Liver (tissue), 9 donors: ENCODE measurements around the gene ZNF417. TPM values are rescaled to one million over a fixed set of nuclear protein-coding genes. Genes with fewer than 3 reads are reported as not detected.

ENCODE experiments used
- DNase-seq: peaks from one replicate; pipeline ENCODE4 v3.0.0-alpha.2; 2017; ENCODE audit warnings: low spot score
- H3K27ac ChIP-seq, 2 donors: one replicate each; pipeline ENCODE4 v1.7.0; 2013; ENCODE audit warnings: inconsistent platforms in 2 of 2, low read length in 2 of 2, control low read depth in 1 of 2, low read depth in 1 of 2, mild to moderate bottlenecking in 1 of 2
- H3K27me3 ChIP-seq, 4 donors: one replicate each; pipeline versions ENCODE4 v1.6.1 to v1.7.0; 2013; ENCODE audit warnings: low read length in 3 of 4, inconsistent platforms in 1 of 4, mild to moderate bottlenecking in 1 of 4, moderate library complexity in 1 of 4; ENCODE audit not compliant: control insufficient read depth in 4 of 4, insufficient read depth in 4 of 4
- H3K36me3 ChIP-seq, 4 donors: one replicate each; pipeline versions ENCODE4 v1.6.1 to v1.7.0; 2013; ENCODE audit warnings: low read length in 3 of 4, mild to moderate bottlenecking in 3 of 4, low read depth in 1 of 4, moderate library complexity in 1 of 4; ENCODE audit not compliant: control insufficient read depth in 4 of 4, insufficient read depth in 3 of 4
- H3K4me1 ChIP-seq, 4 donors: one replicate each; pipeline versions ENCODE4 v1.6.1 to v1.7.0; 2013; ENCODE audit warnings: low read length in 3 of 4, mild to moderate bottlenecking in 3 of 4, moderate library complexity in 1 of 4; ENCODE audit not compliant: control insufficient read depth in 4 of 4, insufficient read depth in 4 of 4
- H3K4me3 ChIP-seq, 3 donors: one replicate each; pipeline versions ENCODE4 v1.6.1 to v1.7.0; 2013; ENCODE audit warnings: low read length in 3 of 3, control low read depth in 1 of 3, low read depth in 1 of 3, mild to moderate bottlenecking in 1 of 3
- H3K9ac ChIP-seq, 2 donors: one replicate each; pipeline ENCODE4 v1.7.0; 2013; ENCODE audit warnings: low read length in 2 of 2, mild to moderate bottlenecking in 2 of 2, moderate library complexity in 2 of 2, control low read depth in 1 of 2, low read depth in 1 of 2
- H3K9me3 ChIP-seq, 4 donors: one replicate each; pipeline versions ENCODE4 v1.6.1 to v1.7.0; 2013; ENCODE audit warnings: low read length in 3 of 4; ENCODE audit not compliant: control insufficient read depth in 4 of 4
- ATF3 ChIP-seq: IDR thresholded peaks from 2 replicates; pipeline ENCODE4 v1.6.1; 2016; ENCODE audit warnings: antibody characterized with exemption
- EGR1 ChIP-seq, 2 donors: IDR thresholded peaks; 2 replicates each; pipeline ENCODE4 v1.6.1; 2016 to 2018; ENCODE audit warnings: antibody characterized with exemption in 2 of 2, low read depth in 2 of 2
- FOXA2 ChIP-seq: IDR thresholded peaks from 2 replicates; pipeline ENCODE4 v1.6.1; 2016; ENCODE audit warnings: antibody characterized with exemption
- GABPA ChIP-seq, 2 donors: IDR thresholded peaks in 1 of 2; conservative IDR thresholded peaks in 1 of 2; 2 replicates each; pipeline ENCODE4 v1.6.1; 2016; ENCODE audit warnings: antibody characterized with exemption in 2 of 2, mild to moderate bottlenecking in 1 of 2, moderate library complexity in 1 of 2
- HNF4A ChIP-seq, 2 donors: conservative IDR thresholded peaks; 2 replicates each; pipeline ENCODE4 v1.6.1; 2016; ENCODE audit warnings: antibody characterized with exemption in 2 of 2, mild to moderate bottlenecking in 2 of 2
- HNF4G ChIP-seq: IDR thresholded peaks from 2 replicates; pipeline ENCODE4 v1.6.1; 2016; ENCODE audit warnings: antibody characterized with exemption
- JUND ChIP-seq, 2 donors: IDR thresholded peaks; 2 replicates each; pipeline ENCODE4 v1.6.1; 2016; ENCODE audit warnings: antibody characterized with exemption in 2 of 2
- MAX ChIP-seq: IDR thresholded peaks from 2 replicates; pipeline ENCODE4 v1.6.1; 2016; ENCODE audit warnings: antibody characterized with exemption
- RAD21 ChIP-seq, 2 donors: IDR thresholded peaks; 2 replicates each; pipeline ENCODE4 v1.6.1; 2016; ENCODE audit warnings: antibody characterized with exemption in 2 of 2, mild to moderate bottlenecking in 2 of 2
- RXRA ChIP-seq, 2 donors: IDR thresholded peaks; 2 replicates each; pipeline ENCODE4 v1.6.1; 2017 to 2018; ENCODE audit warnings: antibody characterized with exemption in 2 of 2, mild to moderate bottlenecking in 1 of 2
- TAF1 ChIP-seq: conservative IDR thresholded peaks from 2 replicates; pipeline ENCODE4 v1.6.1; 2016; ENCODE audit warnings: antibody characterized with exemption, mild to moderate bottlenecking
- YY1 ChIP-seq: IDR thresholded peaks from 2 replicates; pipeline ENCODE4 v1.6.1; 2016; ENCODE audit warnings: antibody characterized with exemption, mild to moderate bottlenecking
- ZBTB33 ChIP-seq: IDR thresholded peaks from 2 replicates; pipeline ENCODE4 v1.6.1; 2016; ENCODE audit warnings: antibody characterized with exemption
- WGBS: extraction: QIAGEN DNeasy Blood & Tissue Kit; methylation state at CpG from one replicate; pipeline ENCODE4 v1.1.7; 2013; 5-methylcytosine and 5-hydroxymethylcytosine counted together
- polyA plus RNA-seq, 2 donors: library from polyadenylated mRNA; stranded (reverse) in 1 of 2; unstranded in 1 of 2; fragments of 200-250 nt in 1 of 2; fragments of >200 nt in 1 of 2; fragmentation: Nextera tagmentation in 1 of 2; extraction: Ambion mirVana in 1 of 2; gene quantifications; one replicate each; pipeline versions ENCODE4 v1.2.1 to v1.2.3, GENCODE V29; 2013 to 2015
- total RNA-seq, 2 donors: library from RNA; depleted of rRNA; stranded (reverse); fragments of >200 nt; gene quantifications; one replicate each; pipeline ENCODE4 v1.2.3, GENCODE V29; 2014
- donor health status: healthy.
- donor health status: healthy.
- donor health status: healthy.
- donor health status: healthy.
- donor health status: healthy.

ZNF417 gene
- total and polyA plus RNA-seq, 4 donors, result 1.2 to 16.3 (median 7.3) TPM

GRCh38 chr19:57934820-57935665 is 18.7 kb upstream of the ZNF417 start, which contains the start of gene ZNF418:
Gene ZNF418 (minus strand): TSS chr19:57935402. CDS start chr19:57933822, 1,580 bp downstream.
- H3K4me1 ChIP-seq, result peaks cover 0 to 5% (median 4%) of the 10 kb centered on the region in 4 donors
- no peaks in the 10 kb centered on the region for H3K27me3 ChIP-seq
- H3K9me3 ChIP-seq, result peaks cover 19 to 47% (median 41%) of the 10 kb centered on the region in 4 donors
- H3K4me3 ChIP-seq, result peak within 1 kb of the TSS; percentile 65 to 82 (median 79)
- peak; percentile 65 for DNase-seq
- peak within 1 kb of the TSS in 1 of 2 donors; percentile 42 for H3K9ac ChIP-seq
- peaks cover 0 to 15% (median 13%) of the 10 kb centered on the region in 4 donors for H3K36me3 ChIP-seq
- H3K27ac ChIP-seq, result no peak within 1 kb of the TSS
- 8% methylated on average over 54 of the region's 54 CpGs for WGBS
- TF ChIP-seq ZBTB33 (peak; percentile 38), GABPA (IDR thresholded peaks at IDR 0.05 in 1 of 2, conservative IDR thresholded peaks at IDR 0.05 in 1 of 2) (peak in 1 of 2 donors; percentile 86), TAF1 (no peak), YY1 (peak; percentile 97), MAX (no peak), EGR1 (IDR thresholded peaks at IDR 0.05; ENCODE audit: low read depth in 2 of 2) (no peak), RAD21 (IDR thresholded peaks at IDR 0.05) (peak in 1 of 2 donors; percentile 12)

GRCh38 chr19:57927587-57927986 is 11.2 kb upstream of the ZNF417 start:
- Histone ChIP-seq H3K9me3 (peaks cover 36 to 65% (median 62%) of the 10 kb centered on the region in 4 donors), H3K27me3 (no peaks in the 10 kb centered on the region), H3K4me1 (no peaks in the 10 kb centered on the region), H3K9ac (no peak overlapping the region), H3K27ac (no peak overlapping the region), H3K36me3 (peaks cover 1 to 48% (median 39%) of the 10 kb centered on the region in 4 donors), H3K4me3 (peak overlapping the region in 2 of 3 donors; percentile 36 to 60)
- DNase-seq, result no peak
- 98% methylated on average over 4 of the region's 4 CpGs for WGBS
- no peak for TF ChIP-seq TAF1
- no peak for TF ChIP-seq MAX
- TF ChIP-seq EGR1 (IDR thresholded peaks at IDR 0.05; ENCODE audit: low read depth in 2 of 2), result no peak
- no peak for TF ChIP-seq ATF3

- WGBS, result 34% methylated on average over 3 of the region's 3 CpGs
- Histone ChIP-seq H3K27me3 (no peaks in the 10 kb centered on the region), H3K27ac (no peak overlapping the region), H3K9ac (no peak overlapping the region), H3K4me1 (peaks cover 0 to 17% (median 13%) of the 10 kb centered on the region in 4 donors), H3K4me3 (peak overlapping the region in 1 of 3 donors; percentile 97), H3K9me3 (peaks cover 0 to 18% (median 5%) of the 10 kb centered on the region in 4 donors), H3K36me3 (peaks cover 0 to 29% (median 21%) of the 10 kb centered on the region in 4 donors)
- no peak for TF ChIP-seq ATF3
- TF ChIP-seq FOXA2, result peak; percentile 12
- no peak for TF ChIP-seq ZBTB33
- peak in 1 of 2 donors; percentile 29 for TF ChIP-seq JUND (IDR thresholded peaks at IDR 0.05)
- peak in 1 of 2 donors; percentile 71 for TF ChIP-seq HNF4A (conservative IDR thresholded peaks at IDR 0.05)
- peak in 1 of 2 donors; percentile 51 for TF ChIP-seq RXRA (IDR thresholded peaks at IDR 0.05)
- peak in 1 of 2 donors; percentile 47 for TF ChIP-seq GABPA (IDR thresholded peaks at IDR 0.05 in 1 of 2, conservative IDR thresholded peaks at IDR 0.05 in 1 of 2)
- no peak for TF ChIP-seq HNF4G
- DNase-seq, result no peak
Observed at GRCh38 chr19:57914531-57914930, 1.9 kb downstream of the ZNF417 start.
